ENCODE data around the gene ADGRG3.

- TF ChIP-seq POLR2A (IDR thresholded peaks at IDR 0.05) (no peak), CTCF (IDR thresholded peaks at IDR 0.05) (no peak)
Measured at GRCh38 chr16:57637965-57638364, 30.1 kb upstream of the ADGRG3 start.
